ENCODE results near the gene RSPO4.
"Not testable (repeated sequence)": the region's sequence is repeated elsewhere in the genome, so short reads cannot be mapped to it uniquely, and the experiment has no call there.

RSPO4 gene

GRCh38 chr20:1001911-1002681 is at the start of gene RSPO4:
TSS of gene RSPO4 (minus strand) at chr20:1002311. CDS start at chr20:1002164, 147 bp downstream.
- DNase-seq (ENCODE audit: low read depth in 2 of 2) = no peak

GRCh38 chr20:1050440-1050839 is 48.3 kb upstream of the RSPO4 start:
- DNase-seq (ENCODE audit: low read depth in 2 of 2) = no peak

- no peak for DNase-seq (ENCODE audit: low read depth in 2 of 2)
Measured at GRCh38 chr20:1045860-1046418, 43.8 kb upstream of the RSPO4 start.

- DNase-seq (ENCODE audit: low read depth in 2 of 2) = no peak
Measured at GRCh38 chr20:1041845-1042390, 39.8 kb upstream of the RSPO4 start.

- DNase-seq (ENCODE audit: low read depth in 2 of 2) = no peak
Measured at GRCh38 chr20:1038205-1038604, 36.1 kb upstream of the RSPO4 start.

GRCh38 chr20:1037039-1037438 is 34.9 kb upstream of the RSPO4 start:
- no peak for DNase-seq (ENCODE audit: low read depth in 2 of 2)

- DNase-seq (ENCODE audit: low read depth in 2 of 2) = no peak
Measured at GRCh38 chr20:1035466-1035865, 33.4 kb upstream of the RSPO4 start.

GRCh38 chr20:1034415-1034789 is 32.3 kb upstream of the RSPO4 start:
- no peak for DNase-seq (ENCODE audit: low read depth in 2 of 2)

GRCh38 chr20:1033751-1034414 is 31.8 kb upstream of the RSPO4 start:
- no peak for DNase-seq (ENCODE audit: low read depth in 2 of 2)

- DNase-seq (ENCODE audit: low read depth in 2 of 2) = no peak
Measured at GRCh38 chr20:1029980-1030379, 27.9 kb upstream of the RSPO4 start.

- DNase-seq (ENCODE audit: low read depth in 2 of 2) = not testable (repeated sequence)
Measured at GRCh38 chr20:1026214-1026613, 24.1 kb upstream of the RSPO4 start.

- no peak for DNase-seq (ENCODE audit: low read depth in 2 of 2)
Measured at GRCh38 chr20:1022871-1023270, 20.8 kb upstream of the RSPO4 start.

- no peak for DNase-seq (ENCODE audit: low read depth in 2 of 2)
Measured at GRCh38 chr20:1020614-1021013, 18.5 kb upstream of the RSPO4 start.

GRCh38 chr20:1019344-1019743 is 17.2 kb upstream of the RSPO4 start:
- no peak for DNase-seq (ENCODE audit: low read depth in 2 of 2)

GRCh38 chr20:1017677-1018076 is 15.6 kb upstream of the RSPO4 start:
- no peak for DNase-seq (ENCODE audit: low read depth in 2 of 2)

- no peak for DNase-seq (ENCODE audit: low read depth in 2 of 2)
Measured at GRCh38 chr20:1015181-1015580, 13.1 kb upstream of the RSPO4 start.

- no peak for DNase-seq (ENCODE audit: low read depth in 2 of 2)
Measured at GRCh38 chr20:1014471-1014870, 12.4 kb upstream of the RSPO4 start.

GRCh38 chr20:1013566-1014340 is 11.6 kb upstream of the RSPO4 start:
- no peak for DNase-seq (ENCODE audit: low read depth in 2 of 2)

- no peak for DNase-seq (ENCODE audit: low read depth in 2 of 2)
Measured at GRCh38 chr20:1012359-1013168, 10.5 kb upstream of the RSPO4 start.

- no peak for DNase-seq (ENCODE audit: low read depth in 2 of 2)
Measured at GRCh38 chr20:1010659-1011058, 8.5 kb upstream of the RSPO4 start.

GRCh38 chr20:1005452-1006027 is 3.4 kb upstream of the RSPO4 start:
- peak in 1 of 2 experiments; percentile 20 for DNase-seq (ENCODE audit: low read depth in 2 of 2)
